H1 (cell line): Measurements from ENCODE around the gene TRAPPC11. TPM values are rescaled to one million over a fixed set of nuclear protein-coding genes. Genes with fewer than 3 reads are reported as not detected.
A peak's percentile ranks its signal among the peaks of the same experiment; 100 is the strongest.

Experiments used
- CTCF ChIA-PET: fragments of 300-600 bp; sonication (Branson Sonifier 250); formaldehyde crosslinking; loops from one replicate; lab custom pipeline; 2021; ENCODE audit not compliant: partially characterized antibody; lab: Charles Lee
- POLR2A ChIA-PET: fragments of 300-600 bp; sonication (Branson Sonifier 250); formaldehyde crosslinking; loops from one replicate; lab custom pipeline; 2021; ENCODE audit warnings: inconsistent platforms; ENCODE audit not compliant: partially characterized antibody; lab: Charles Lee
- DNase-seq, 2 experiments: peaks; one replicate each; pipeline versions ENCODE4 v3.0.0 to v3.0.0-alpha.2; 2010 to 2022; ENCODE audit warnings: low spot score in 2 of 2, low read depth in 1 of 2, mixed read lengths in 1 of 2
- FAIRE-seq: peaks from 2 replicates; lab custom pipeline; 2011; peaks lifted over from hg19 to GRCh38; lab: Jason Lieb, UNC
- H2AFZ ChIP-seq: 2 replicates; pipeline ENCODE4 v1.8.1; 2012; ENCODE audit warnings: low read length, inconsistent platforms
- H2AK5ac ChIP-seq: 2 replicates; pipeline ENCODE4 v1.6.1; 2013; ENCODE audit warnings: low read depth, low read length
- H2BK120ac ChIP-seq: replicated peaks from 2 replicates; pipeline ENCODE3; 2013; ENCODE audit warnings: low read depth, low read length, inconsistent platforms
- H2BK12ac ChIP-seq: 2 replicates; pipeline ENCODE4 v1.6.1; 2013; ENCODE audit warnings: low read depth, low read length
- H2BK15ac ChIP-seq: 2 replicates; pipeline ENCODE4 v1.6.1; 2013; ENCODE audit warnings: low read length
- H2BK20ac ChIP-seq: 2 replicates; pipeline ENCODE4 v1.6.1; 2013; ENCODE audit warnings: low read length
- H2BK5ac ChIP-seq: 2 replicates; pipeline ENCODE4 v1.6.1; 2013; ENCODE audit warnings: low read depth, low read length
- H3K14ac ChIP-seq: 2 replicates; pipeline ENCODE4 v1.6.1; 2013; ENCODE audit warnings: inconsistent platforms; ENCODE audit not compliant: insufficient read length
- H3K18ac ChIP-seq: 2 replicates; pipeline ENCODE4 v1.6.1; 2013; ENCODE audit warnings: low read length; ENCODE audit errors: extremely low read depth
- H3K23ac ChIP-seq: 2 replicates; pipeline ENCODE4 v1.6.1; 2013; ENCODE audit warnings: inconsistent platforms; ENCODE audit not compliant: insufficient read length
- H3K23me2 ChIP-seq: 2 replicates; pipeline ENCODE4 v1.6.1; 2013; ENCODE audit warnings: low read depth, low read length
- H3K27ac ChIP-seq: 2 replicates; pipeline ENCODE4 v1.6.1; 2011; ENCODE audit warnings: low read depth, low read length, inconsistent platforms
- H3K27me3 ChIP-seq, 4 experiments: replicated peaks in 1 of 4; 1 replicate in 1 of 4; 2 replicates in 3 of 4; pipeline versions ENCODE4 v1.6.1 to v1.8.1; 2011 to 2013; ENCODE audit warnings: low read length in 3 of 4, mild to moderate bottlenecking in 3 of 4, inconsistent platforms in 2 of 4, mixed read lengths in 2 of 4, moderate library complexity in 1 of 4; ENCODE audit not compliant: control insufficient read depth in 3 of 4, insufficient read depth in 3 of 4; ENCODE audit errors: extremely low read depth in 1 of 4
- H3K36me3 ChIP-seq, 4 experiments: 2 replicates each; pipeline versions ENCODE4 v1.6.1 to v1.8.1; 2011 to 2013; ENCODE audit warnings: mild to moderate bottlenecking in 4 of 4, low read length in 3 of 4, moderate library complexity in 2 of 4, control low read depth in 1 of 4, inconsistent platforms in 1 of 4; ENCODE audit not compliant: insufficient read depth in 4 of 4, control insufficient read depth in 2 of 4
- H3K4ac ChIP-seq: replicated peaks from 2 replicates; pipeline ENCODE3; 2013; ENCODE audit warnings: low read length, low read depth, mixed read lengths, inconsistent platforms; ENCODE audit not compliant: insufficient read length
- H3K4me1 ChIP-seq, 4 experiments: replicated peaks in 1 of 4; 1 replicate in 1 of 4; 2 replicates in 3 of 4; pipeline versions ENCODE4 v1.6.1 to v1.8.1; 2011 to 2013; ENCODE audit warnings: low read length in 3 of 4, inconsistent platforms in 2 of 4, mixed read lengths in 1 of 4; ENCODE audit not compliant: insufficient read depth in 4 of 4, control insufficient read depth in 3 of 4
- H3K4me2 ChIP-seq, 2 experiments: 2 replicates each; pipeline versions ENCODE4 v1.6.1 to v1.8.1; 2011 to 2013; ENCODE audit warnings: low read depth in 2 of 2, low read length in 2 of 2, control low read depth in 1 of 2, inconsistent platforms in 1 of 2, mild to moderate bottlenecking in 1 of 2; ENCODE audit not compliant: insufficient read depth in 1 of 2
- H3K4me3 ChIP-seq, 4 experiments: fragments of 200-600, 300-600 bp in 1 of 4; sonication (generic), shearing (Covaris generic), sonication (Bioruptor Twin) in 1 of 4; 2 replicates each; pipeline versions ENCODE4 v1.5.1 to v1.8.1; 2011 to 2016; ENCODE audit warnings: low read length in 4 of 4, low read depth in 3 of 4, control low read depth in 2 of 4, inconsistent platforms in 2 of 4, mild to moderate bottlenecking in 2 of 4, mixed read lengths in 1 of 4, moderate library complexity in 1 of 4; ENCODE audit not compliant: insufficient read depth in 2 of 4; ENCODE audit errors: extremely low read depth in 1 of 4
- H3K56ac ChIP-seq: replicated peaks from 2 replicates; pipeline ENCODE3; 2013; ENCODE audit warnings: low read depth, mild to moderate bottlenecking, mixed read lengths, low read length, inconsistent platforms; ENCODE audit not compliant: insufficient read length
- H3K79me1 ChIP-seq: 2 replicates; pipeline ENCODE4 v1.6.1; 2013; ENCODE audit warnings: low read depth, low read length, control low read depth
- H3K79me2 ChIP-seq, 2 experiments: 2 replicates each; pipeline versions ENCODE4 v1.6.1 to v1.8.1; 2012 to 2013; ENCODE audit warnings: low read length in 2 of 2, mild to moderate bottlenecking in 2 of 2, inconsistent platforms in 1 of 2; ENCODE audit not compliant: insufficient read depth in 2 of 2, control insufficient read depth in 1 of 2
- H3K9ac ChIP-seq, 4 experiments: replicated peaks in 1 of 4; 1 replicate in 1 of 4; 2 replicates in 3 of 4; pipeline versions ENCODE4 v1.6.1 to v1.8.1; 2011 to 2013; ENCODE audit warnings: low read depth in 3 of 4, low read length in 3 of 4, control low read depth in 2 of 4, mild to moderate bottlenecking in 2 of 4, moderate library complexity in 2 of 4, inconsistent platforms in 1 of 4; ENCODE audit errors: extremely low read depth in 1 of 4
- H3K9me3 ChIP-seq, 2 experiments: 2 replicates each; pipeline versions ENCODE4 v1.6.1 to v1.8.1; 2012 to 2013; ENCODE audit warnings: mild to moderate bottlenecking in 2 of 2, moderate library complexity in 2 of 2, control low read depth in 1 of 2, inconsistent platforms in 1 of 2, low read depth in 1 of 2, low read length in 1 of 2, mixed read lengths in 1 of 2; ENCODE audit not compliant: insufficient read depth in 2 of 2
- H4K20me1 ChIP-seq, 2 experiments: replicated peaks in 1 of 2; 2 replicates each; pipeline versions ENCODE3 to v1.8.1; 2011 to 2013; ENCODE audit warnings: inconsistent platforms in 2 of 2, low read length in 2 of 2, mild to moderate bottlenecking in 1 of 2; ENCODE audit not compliant: insufficient read depth in 2 of 2, control insufficient read depth in 1 of 2
- H4K5ac ChIP-seq: 2 replicates; pipeline ENCODE4 v1.6.1; 2013; ENCODE audit warnings: low read length, low read depth, mixed read lengths, inconsistent platforms; ENCODE audit not compliant: insufficient read length
- H4K8ac ChIP-seq: 2 replicates; pipeline ENCODE4 v1.8.0; 2013; ENCODE audit warnings: mild to moderate bottlenecking, moderate library complexity, low read length, inconsistent platforms; ENCODE audit not compliant: insufficient read depth; ENCODE audit errors: extremely low read depth
- H4K91ac ChIP-seq: replicated peaks from 2 replicates; pipeline ENCODE3; 2013; ENCODE audit warnings: low read length, mixed read lengths, inconsistent platforms; ENCODE audit not compliant: insufficient read length
- ASH2L ChIP-seq: fragments of 200-600, 300-600 bp; sonication (generic); IDR thresholded peaks from one replicate; pipeline ENCODE4 v1.7.1; 2017; ENCODE audit warnings: low read length
- CREB1 ChIP-seq: IDR thresholded peaks from 2 replicates; pipeline ENCODE4 v1.6.1; 2012; ENCODE audit warnings: inconsistent platforms
- CTBP2 ChIP-seq: IDR thresholded peaks from 2 replicates; pipeline ENCODE4 v1.7.0; 2011; ENCODE audit warnings: borderline replicate concordance, mild to moderate bottlenecking, moderate library complexity, mixed read lengths, low read length; ENCODE audit not compliant: insufficient read depth, insufficient read length
- JUN ChIP-seq: IDR thresholded peaks from 2 replicates; pipeline ENCODE4 v1.6.1; 2011; ENCODE audit warnings: low read depth, mild to moderate bottlenecking, improper control_type of control experiment, low read length
- KDM1A ChIP-seq: fragments of 200-600, 300-600 bp; sonication (generic); IDR thresholded peaks from 2 replicates; pipeline ENCODE4 v1.7.1; 2016; ENCODE audit warnings: mild to moderate bottlenecking, low read length, borderline replicate concordance
- KDM4A ChIP-seq: IDR thresholded peaks from one replicate; pipeline ENCODE4 v1.7.1; 2012; ENCODE audit warnings: low read depth, mild to moderate bottlenecking, moderate library complexity, low read length, inconsistent platforms; ENCODE audit not compliant: severe bottlenecking
- POLR2A ChIP-seq, 2 experiments: IDR thresholded peaks; 1 replicate in 1 of 2; 2 replicates in 1 of 2; pipeline ENCODE4 v1.6.1; 2011; ENCODE audit warnings: low read depth in 2 of 2, low read length in 2 of 2, mild to moderate bottlenecking in 2 of 2; ENCODE audit errors: control extremely low read depth in 1 of 2
- POLR2AphosphoS5 ChIP-seq: IDR thresholded peaks from 2 replicates; pipeline ENCODE4 v1.6.1; 2011; ENCODE audit warnings: low read depth, low read length
- RBBP5 ChIP-seq: IDR thresholded peaks from 2 replicates; pipeline ENCODE4 v1.7.1; 2012; ENCODE audit warnings: low read depth, mild to moderate bottlenecking, inconsistent platforms, low read length, moderate library complexity, borderline replicate concordance
- SRF ChIP-seq: IDR thresholded peaks from 2 replicates; pipeline ENCODE4 v1.6.1; 2011; ENCODE audit warnings: mild to moderate bottlenecking, low read depth, low read length, moderate library complexity
- ZNF274 ChIP-seq: IDR thresholded peaks from 2 replicates; pipeline ENCODE4 v1.7.0; 2012; ENCODE audit warnings: low read length, borderline replicate concordance; ENCODE audit errors: extremely low read depth
- WGBS, 2 experiments: shearing (Covaris generic) in 1 of 2; methylation state at CpG; one replicate each; pipeline versions ENCODE4 v1.1.6 to v1.1.7; 2013 to 2015; ENCODE audit warnings: low lambda C conversion rate in 2 of 2, mixed read lengths in 2 of 2, inconsistent platforms in 1 of 2, low coverage in 1 of 2, missing lambda C conversion rate in 1 of 2; ENCODE audit not compliant: insufficient replicate concordance in 2 of 2, insufficient coverage in 1 of 2, insufficient read length in 1 of 2; ENCODE audit errors: extremely low coverage in 1 of 2, missing lambda C conversion rate in 1 of 2; 5-methylcytosine and 5-hydroxymethylcytosine counted together
- polyA plus RNA-seq, 7 experiments: library from polyadenylated mRNA; depleted of rRNA in 3 of 7; stranded (reverse) in 5 of 7; unstranded in 2 of 7; fragments of >200 nt in 5 of 7; fragments of 200-250 nt in 2 of 7; gene quantifications; 1 replicate in 5 of 7; 2 replicates in 1 of 7; 4 replicates in 1 of 7; pipeline versions ENCODE4 v1.2.1 to v1.2.3, GENCODE V29; 2011 to 2013; ENCODE audit warnings: missing spikeins in 2 of 7, mixed read lengths in 2 of 7
- total RNA-seq: library from RNA; stranded (reverse); fragmentation: NEBNext Ultra II Directional; extraction: Animal tissue kit (Norgen Biotek cat#: 25700); gene quantifications from 2 replicates; pipeline ENCODE4 v1.2.1, GENCODE V29; 2021

Gene TRAPPC11
- total and polyA plus RNA-seq, 2 of the 8 experiments (the other 6 are each of a cell fraction or from before 2014, with no cell fraction given), result 19.2 to 25.9 TPM

DNA sequence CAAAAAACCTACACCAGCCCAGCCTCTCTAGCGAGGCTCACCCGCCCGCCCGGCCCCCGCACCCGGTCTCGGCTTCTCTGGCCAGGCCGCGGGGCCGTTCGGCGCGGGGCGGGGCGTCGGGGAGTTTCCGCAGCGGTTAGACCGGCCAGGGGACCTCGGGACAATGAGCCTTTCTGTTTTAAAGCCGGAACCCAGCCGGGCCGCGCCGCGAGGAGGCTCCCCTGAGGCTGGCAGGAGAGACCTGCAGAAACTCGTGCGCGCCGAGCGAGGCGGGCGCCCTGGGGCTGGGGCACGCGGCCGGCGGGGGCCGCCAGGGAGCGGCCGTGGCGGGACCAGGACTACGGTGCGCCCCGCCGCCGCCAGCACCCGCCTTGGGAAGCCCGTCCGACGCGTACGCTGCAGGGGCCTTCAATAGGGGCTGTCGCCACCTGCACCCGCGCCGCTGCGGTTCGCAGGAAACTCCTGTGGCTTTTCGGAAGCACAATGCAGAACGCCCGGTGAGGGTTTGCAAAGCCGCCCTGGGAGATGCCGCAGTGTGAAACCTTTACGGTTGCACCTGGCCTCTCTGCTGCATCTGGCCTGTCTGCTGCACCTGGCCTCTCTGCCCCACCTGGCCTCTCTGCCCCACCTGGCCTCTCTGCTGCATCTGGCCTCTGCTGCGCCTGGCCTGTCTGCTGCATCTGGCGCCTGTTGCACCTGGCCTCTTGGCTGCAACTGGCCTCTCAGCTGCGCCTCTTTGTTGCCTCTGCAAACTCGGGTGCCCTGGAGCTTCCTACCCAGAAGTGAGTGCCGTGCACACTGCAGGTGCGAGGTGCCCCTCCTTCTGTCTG is 63.9 kb downstream of the TRAPPC11 start:
- no peak overlapping the region for H3K27ac ChIP-seq
- H3K23me2 ChIP-seq, result peaks cover 2% of the 10 kb centered on the region; the same call in 1 of the 2 replicates
- H3K4me3 ChIP-seq, result peak overlapping the region; percentile 38 to 54 (median 44)
- no peaks in the 10 kb centered on the region; a peak in 2 of 7 replicates for H3K27me3 ChIP-seq
- H4K91ac ChIP-seq, result peak overlapping the region; percentile 25
- DNase-seq, result peak; percentile 13 to 79
- peak overlapping the region; percentile 62; the same call in 1 of the 2 replicates for H4K8ac ChIP-seq
- CTCF ChIA-PET, result interaction anchor here (0.7 kb wide), 1 partner anchor 259 kb away, joined by 3 read pairs; no protein-coding TSS in a partner anchor
- no peak overlapping the region for H3K14ac ChIP-seq
- H3K79me2 ChIP-seq, result no peaks in the 10 kb centered on the region
- no peaks in the 10 kb centered on the region for H4K20me1 ChIP-seq
- peak overlapping the region; percentile 31 for H4K5ac ChIP-seq
- no peaks in the 10 kb centered on the region for H3K79me1 ChIP-seq
- H3K4ac ChIP-seq, result no peak overlapping the region
- POLR2A ChIA-PET, result interaction anchor here (0.7 kb wide), 2 partner anchors 25 to 812 kb away, joined by 3 to 4 read pairs; no protein-coding TSS in a partner anchor
- no peak overlapping the region for H2BK5ac ChIP-seq
- peak overlapping the region; percentile 60; the same call in 1 of the 2 replicates for H3K18ac ChIP-seq
- FAIRE-seq, result no peak
- H3K36me3 ChIP-seq, result no peaks in the 10 kb centered on the region
- H2BK20ac ChIP-seq, result 0 out of 2 replicates have a peak overlapping the region, but pooled peaks have one; percentile 95
- no peak overlapping the region for H2BK120ac ChIP-seq
- H3K56ac ChIP-seq, result no peak overlapping the region
- peaks cover 0 to 6% (median 3%) of the 10 kb centered on the region in 4 experiments; a peak in 4 of 7 replicates for H3K4me1 ChIP-seq
- H3K9me3 ChIP-seq, result no peaks in the 10 kb centered on the region
- H3K9ac ChIP-seq, result peak overlapping the region in 2 of 4 experiments; percentile 56 to 67; a peak in 3 of 7 replicates
- peak overlapping the region; percentile 88; the same call in 1 of the 2 replicates for H2BK15ac ChIP-seq
- peak overlapping the region; percentile 63 to 66 for H3K4me2 ChIP-seq
- H3K23ac ChIP-seq, result no peak overlapping the region
- no peak overlapping the region for H2AK5ac ChIP-seq
- H2BK12ac ChIP-seq, result peak overlapping the region; percentile 39; the same call in 1 of the 2 replicates
- WGBS, 2 experiments, result 11% methylated on average over 36 of the region's 70 CpGs; no CpG with 5 or more reads in 1 of the 2 experiments
- H2AFZ ChIP-seq, result 0 out of 2 replicates have a peak overlapping the region, but pooled peaks have one; percentile 61
- no peak for TF ChIP-seq JUN
- peak; percentile 75 for TF ChIP-seq SRF
- peak; percentile 77 for TF ChIP-seq CTBP2
- peak; percentile 39 for TF ChIP-seq ASH2L
- peak; percentile 42; the same call in 1 of the 2 replicates for TF ChIP-seq POLR2AphosphoS5
- TF ChIP-seq KDM1A, result peak; percentile 74; the same call in 1 of the 2 replicates
- TF ChIP-seq RBBP5, result peak; percentile 78; the same call in 1 of the 2 replicates
- 0 out of 2 replicates have a peak, but pooled peaks have one; percentile 30 for TF ChIP-seq CREB1
- TF ChIP-seq ZNF274, result no peak
- peak; percentile 70 for TF ChIP-seq KDM4A
- TF ChIP-seq POLR2A (IDR thresholded peaks at IDR 0.05; ENCODE audit: control extremely low read depth in 1 of 2, low read depth in 2 of 2, low read length in 2 of 2), result peak in 1 of 2 experiments; percentile 16; a peak in 1 of 3 replicates
